Measurements from ENCODE around the gene DUSP14.

Gene DUSP14

GRCh38 chr17:37463039-37463438, 26.7 kb upstream of the DUSP14 start:
- Histone ChIP-seq H3K9ac (no peak overlapping the region), H3K4me3 (ENCODE audit: low read depth, low read length) (no peak overlapping the region), H3K27ac (no peak overlapping the region), H3K4me2 (ENCODE audit: low read length) (no peak overlapping the region), H2AFZ (no peak overlapping the region), H3K4me1 (no peaks in the 10 kb centered on the region), H3K79me2 (no peaks in the 10 kb centered on the region), H3K36me3 (ENCODE audit: control insufficient read depth, insufficient read depth, low read length) (no peaks in the 10 kb centered on the region), H3K9me3 (ENCODE audit: control insufficient read depth, low read length) (no peaks in the 10 kb centered on the region), H3K27me3 (ENCODE audit: control insufficient read depth, insufficient read depth, low read length) (no peaks in the 10 kb centered on the region)
- TF ChIP-seq CTCF (IDR thresholded peaks at IDR 0.05), result no peak

- TF ChIP-seq CTCF (IDR thresholded peaks at IDR 0.05), result no peak
- no peaks in the 10 kb centered on the region for H3K27me3 ChIP-seq (ENCODE audit: control insufficient read depth, insufficient read depth, low read length)
- no peak overlapping the region for H3K9ac ChIP-seq
- no peak overlapping the region for H3K4me3 ChIP-seq (ENCODE audit: low read depth, low read length)
- no peaks in the 10 kb centered on the region for H3K36me3 ChIP-seq (ENCODE audit: control insufficient read depth, insufficient read depth, low read length)
- no peak overlapping the region for H3K27ac ChIP-seq
- no peak overlapping the region for H2AFZ ChIP-seq
- no peaks in the 10 kb centered on the region for H3K9me3 ChIP-seq (ENCODE audit: control insufficient read depth, low read length)
- no peak overlapping the region for H3K4me2 ChIP-seq (ENCODE audit: low read length)
- no peaks in the 10 kb centered on the region for H3K79me2 ChIP-seq
- no peaks in the 10 kb centered on the region for H3K4me1 ChIP-seq
Measured at GRCh38 chr17:37465069-37465616, 24.5 kb upstream of the DUSP14 start.

- Histone ChIP-seq H3K4me3 (ENCODE audit: low read depth, low read length) (no peak overlapping the region), H2AFZ (no peak overlapping the region), H3K9me3 (ENCODE audit: control insufficient read depth, low read length) (no peaks in the 10 kb centered on the region), H3K27me3 (ENCODE audit: control insufficient read depth, insufficient read depth, low read length) (no peaks in the 10 kb centered on the region), H3K79me2 (no peaks in the 10 kb centered on the region), H3K27ac (no peak overlapping the region), H3K4me2 (ENCODE audit: low read length) (no peak overlapping the region), H3K36me3 (ENCODE audit: control insufficient read depth, insufficient read depth, low read length) (no peaks in the 10 kb centered on the region), H3K9ac (no peak overlapping the region), H3K4me1 (no peaks in the 10 kb centered on the region)
- no peak for TF ChIP-seq CTCF (IDR thresholded peaks at IDR 0.05)
Measured at GRCh38 chr17:37466471-37466870, 23.2 kb upstream of the DUSP14 start.

- Histone ChIP-seq H3K27me3 (ENCODE audit: control insufficient read depth, insufficient read depth, low read length) (no peaks in the 10 kb centered on the region), H3K36me3 (ENCODE audit: control insufficient read depth, insufficient read depth, low read length) (no peaks in the 10 kb centered on the region), H3K27ac (no peak overlapping the region), H3K4me3 (ENCODE audit: low read depth, low read length) (no peak overlapping the region), H3K9me3 (ENCODE audit: control insufficient read depth, low read length) (no peaks in the 10 kb centered on the region), H3K4me2 (ENCODE audit: low read length) (no peak overlapping the region), H2AFZ (no peak overlapping the region), H3K79me2 (no peaks in the 10 kb centered on the region), H3K9ac (no peak overlapping the region), H3K4me1 (no peaks in the 10 kb centered on the region)
- TF ChIP-seq CTCF (IDR thresholded peaks at IDR 0.05), result no peak
Measured at GRCh38 chr17:37470181-37470580, 19.5 kb upstream of the DUSP14 start.

GRCh38 chr17:37475731-37476420, 13.8 kb upstream of the DUSP14 start:
- Histone ChIP-seq H3K36me3 (ENCODE audit: control insufficient read depth, insufficient read depth, low read length) (no peaks in the 10 kb centered on the region), H3K9ac (no peak overlapping the region)

More at GRCh38 chr17:37475731-37476420, 13.8 kb upstream of the DUSP14 start:
- Histone ChIP-seq H3K4me2 (ENCODE audit: low read length) (no peak overlapping the region), H3K27ac (no peak overlapping the region), H3K4me3 (ENCODE audit: low read depth, low read length) (no peak overlapping the region), H2AFZ (no peak overlapping the region), H3K79me2 (no peaks in the 10 kb centered on the region), H3K27me3 (ENCODE audit: control insufficient read depth, insufficient read depth, low read length) (no peaks in the 10 kb centered on the region), H3K9me3 (ENCODE audit: control insufficient read depth, low read length) (no peaks in the 10 kb centered on the region), H3K4me1 (no peaks in the 10 kb centered on the region)
- TF ChIP-seq CTCF (IDR thresholded peaks at IDR 0.05), result no peak

Data from parathyroid adenoma (tissue), 2 donors.